OCI-LY7 (cell line): ENCODE measurements around the gene DUSP28.

Experiments used
- CTCF ChIP-seq: fragments of 200-600 bp; sonication (generic); conservative IDR thresholded peaks from 2 replicates; pipeline ENCODE4 v1.5.1; 2014; ENCODE audit warnings: mild to moderate bottlenecking, antibody characterized with exemption, low read length, moderate library complexity, mixed read lengths
- EZH2phosphoT487 ChIP-seq: fragments of 200-600 bp; sonication (generic); IDR thresholded peaks from 2 replicates; pipeline ENCODE4 v1.6.1; 2018; ENCODE audit warnings: low read depth, borderline replicate concordance, mild to moderate bottlenecking, mixed run types, antibody characterized with exemption, low read length, moderate library complexity, mixed read lengths

GRCh38 chr2:240593703-240594451 is 33.7 kb downstream of the DUSP28 start:
- TF ChIP-seq CTCF = no peak
- no peak for TF ChIP-seq EZH2phosphoT487
